Dendritic cell treated with granulocyte-macrophage colony-stimulating factor and Interleukin-4, amounts not matched to agents 40 ng/mL and 50 ng/mL, for 4 days (primary cell): ENCODE results near the gene ZACN.
"Not testable (repeated sequence)": the region's sequence is repeated elsewhere in the genome, so short reads cannot be mapped to it uniquely, and the experiment has no call there.

Experiments
- H3K27ac Mint-ChIP-seq: one replicate; pipeline ENCODE4 v1.8.0; 2022; ENCODE audit warnings: mild to moderate bottlenecking, mixed read lengths
- H3K27me3 Mint-ChIP-seq: one replicate; pipeline ENCODE4 v1.8.0; 2022; ENCODE audit warnings: mild to moderate bottlenecking, mixed read lengths
- H3K36me3 Mint-ChIP-seq: one replicate; pipeline ENCODE4 v1.8.0; 2022; ENCODE audit warnings: low read depth, mixed read lengths
- H3K4me1 Mint-ChIP-seq: one replicate; pipeline ENCODE4 v1.8.0; 2022; ENCODE audit warnings: low read depth, mixed read lengths
- H3K4me3 Mint-ChIP-seq: one replicate; pipeline ENCODE4 v1.8.0; 2022; ENCODE audit warnings: mild to moderate bottlenecking, moderate library complexity, mixed read lengths
- H3K9me3 Mint-ChIP-seq: one replicate; pipeline ENCODE4 v1.8.0; 2022; ENCODE audit warnings: mixed read lengths
- intact Hi-C: fragments of 100-400 bp; cut with micrococcal nuclease; formaldehyde crosslinking; loops from one replicate; pipeline ENCODE4 v1.15.0; 2022

ZACN gene

DNA sequence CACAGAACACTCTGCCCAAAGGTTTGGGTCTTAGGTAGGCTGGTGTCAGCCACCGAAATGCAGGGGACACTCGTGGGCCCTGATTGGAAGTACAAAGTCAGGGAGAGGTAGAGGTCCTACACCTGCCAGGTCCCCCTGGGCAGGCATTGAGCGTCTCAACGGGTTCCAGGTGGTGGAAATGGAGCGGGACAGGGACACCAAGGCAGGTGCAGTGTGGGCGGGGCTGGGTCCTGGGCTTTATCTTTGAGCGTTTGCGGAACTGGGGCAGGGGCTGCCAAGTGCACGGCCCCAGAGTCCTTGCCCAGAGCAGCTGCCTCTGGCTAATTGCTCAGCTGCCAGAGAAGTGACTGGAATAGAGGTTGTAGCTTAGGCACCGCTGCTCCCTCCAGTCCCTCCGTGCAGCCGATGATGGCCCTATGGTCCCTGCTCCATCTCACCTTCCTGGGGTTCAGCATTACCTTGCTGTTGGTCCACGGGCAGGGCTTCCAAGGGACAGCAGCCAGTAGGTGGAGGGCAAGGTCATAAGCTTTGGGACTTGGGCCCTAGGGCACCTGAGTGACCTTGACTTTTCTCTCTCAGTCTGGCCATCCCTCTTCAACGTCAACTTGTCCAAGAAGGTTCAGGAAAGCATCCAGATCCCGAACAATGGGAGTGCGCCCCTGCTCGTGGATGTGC lies at the start of gene ZACN:
Gene ZACN, plus strand, starts transcription at position 323 of the 675 bp plus-strand sequence. Its CDS starts 83 bp downstream, at position 406.
- Mint-ChIP-seq H3K9me3 (no peaks in the 10 kb centered on the region), H3K27ac (no peak within 1 kb of the TSS)

DNA sequence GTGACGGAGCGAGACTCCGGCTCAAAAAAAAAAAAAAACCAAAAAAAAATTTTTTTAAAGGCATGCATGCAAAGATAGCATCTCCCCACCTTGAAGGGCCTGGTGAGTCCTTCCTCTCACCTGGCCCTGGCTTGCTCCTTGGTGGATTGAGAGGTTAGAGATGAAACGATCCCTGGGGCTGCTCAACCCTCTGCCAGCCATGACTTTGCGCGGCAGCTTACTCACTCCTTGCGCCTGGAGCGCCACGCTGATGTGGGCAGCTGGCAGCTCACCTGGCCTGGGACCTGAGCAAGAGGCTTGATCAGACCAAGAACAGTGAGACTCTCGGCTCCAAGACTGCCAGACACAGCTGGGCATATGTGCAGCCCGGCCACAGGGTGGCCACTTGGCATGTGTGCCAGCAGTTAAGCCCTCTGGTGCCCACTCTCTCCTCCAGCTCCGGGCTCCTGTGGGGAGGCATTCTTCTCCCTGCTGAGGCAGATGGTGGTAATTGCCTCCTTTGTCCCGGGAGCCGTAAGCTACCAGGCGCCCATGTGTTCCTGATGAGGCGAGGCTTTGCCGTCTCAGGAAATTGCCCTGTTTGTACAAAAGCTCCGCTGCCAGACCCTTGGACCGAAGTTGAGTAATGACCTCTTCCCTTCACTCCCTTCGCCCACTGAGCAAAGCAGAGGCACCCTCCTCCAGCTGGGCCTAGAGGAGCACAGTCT lies 46.8 kb upstream of the ZACN start:
- Mint-ChIP-seq H3K9me3 (no peaks in the 10 kb centered on the region), H3K27ac (no peak overlapping the region), H3K27me3 (peaks cover 17% of the 10 kb centered on the region), H3K4me3 (no peak overlapping the region), H3K4me1 (peaks cover 9% of the 10 kb centered on the region), H3K36me3 (peaks cover 7% of the 10 kb centered on the region)
- intact Hi-C loops: no loop called here

More for the DNA sequence above, at the start of gene ZACN:
- Mint-ChIP-seq H3K4me1 (peaks cover 43% of the 10 kb centered on the region), H3K36me3 (peaks cover 19% of the 10 kb centered on the region), H3K27me3 (peaks cover 78% of the 10 kb centered on the region), H3K4me3 (no peak within 1 kb of the TSS)
- intact Hi-C loops: no loop called here

DNA sequence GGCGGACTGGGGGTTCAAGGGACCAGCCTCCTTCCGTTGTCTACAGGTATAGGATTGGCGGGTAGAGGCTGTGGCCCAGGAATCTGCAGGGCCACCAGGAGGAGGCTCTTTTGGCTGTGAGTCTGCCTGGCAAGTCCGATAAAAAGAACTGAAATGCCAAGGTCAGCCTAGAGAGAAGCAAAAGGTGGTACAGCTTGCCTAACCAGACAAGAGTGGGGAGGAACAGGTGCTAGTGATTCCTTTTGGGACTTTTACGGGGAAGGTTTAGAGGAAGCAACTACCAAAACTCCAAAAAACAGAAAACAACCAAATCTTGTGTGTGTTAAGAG lies 46.2 kb upstream of the ZACN start:
- no peaks in the 10 kb centered on the region for H3K9me3 Mint-ChIP-seq
- peaks cover 15% of the 10 kb centered on the region for H3K27me3 Mint-ChIP-seq
- no peak overlapping the region for H3K4me3 Mint-ChIP-seq
- peaks cover 9% of the 10 kb centered on the region for H3K4me1 Mint-ChIP-seq
- H3K27ac Mint-ChIP-seq: no peak overlapping the region
- intact Hi-C loops: no loop called here
- H3K36me3 Mint-ChIP-seq: peaks cover 9% of the 10 kb centered on the region

DNA sequence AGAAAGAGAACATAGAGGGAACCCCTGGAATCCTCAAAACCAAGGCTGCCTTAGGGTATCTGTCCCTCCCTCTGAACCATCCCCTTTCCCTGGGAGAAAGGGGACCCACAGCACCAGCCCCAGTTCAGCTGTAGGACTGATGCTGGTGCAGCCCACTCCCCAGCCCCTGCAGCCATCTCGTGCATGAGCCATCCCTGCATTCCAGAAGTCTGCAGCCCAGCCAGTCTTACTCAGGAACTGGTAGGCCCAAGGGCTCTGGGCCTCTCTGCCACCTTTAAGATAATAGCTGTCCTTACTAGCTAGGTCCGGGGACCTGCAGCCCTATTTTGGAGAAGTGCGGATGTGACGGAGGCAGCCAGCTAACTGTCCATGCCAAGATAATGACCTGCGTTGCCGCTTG lies 45.8 kb upstream of the ZACN start:
- intact Hi-C loops: no loop called here
- H3K9me3 Mint-ChIP-seq: no peaks in the 10 kb centered on the region
- H3K27ac Mint-ChIP-seq: no peak overlapping the region
- peaks cover 12% of the 10 kb centered on the region for H3K36me3 Mint-ChIP-seq
- no peak overlapping the region for H3K4me3 Mint-ChIP-seq
- peaks cover 9% of the 10 kb centered on the region for H3K4me1 Mint-ChIP-seq
- peaks cover 15% of the 10 kb centered on the region for H3K27me3 Mint-ChIP-seq

DNA sequence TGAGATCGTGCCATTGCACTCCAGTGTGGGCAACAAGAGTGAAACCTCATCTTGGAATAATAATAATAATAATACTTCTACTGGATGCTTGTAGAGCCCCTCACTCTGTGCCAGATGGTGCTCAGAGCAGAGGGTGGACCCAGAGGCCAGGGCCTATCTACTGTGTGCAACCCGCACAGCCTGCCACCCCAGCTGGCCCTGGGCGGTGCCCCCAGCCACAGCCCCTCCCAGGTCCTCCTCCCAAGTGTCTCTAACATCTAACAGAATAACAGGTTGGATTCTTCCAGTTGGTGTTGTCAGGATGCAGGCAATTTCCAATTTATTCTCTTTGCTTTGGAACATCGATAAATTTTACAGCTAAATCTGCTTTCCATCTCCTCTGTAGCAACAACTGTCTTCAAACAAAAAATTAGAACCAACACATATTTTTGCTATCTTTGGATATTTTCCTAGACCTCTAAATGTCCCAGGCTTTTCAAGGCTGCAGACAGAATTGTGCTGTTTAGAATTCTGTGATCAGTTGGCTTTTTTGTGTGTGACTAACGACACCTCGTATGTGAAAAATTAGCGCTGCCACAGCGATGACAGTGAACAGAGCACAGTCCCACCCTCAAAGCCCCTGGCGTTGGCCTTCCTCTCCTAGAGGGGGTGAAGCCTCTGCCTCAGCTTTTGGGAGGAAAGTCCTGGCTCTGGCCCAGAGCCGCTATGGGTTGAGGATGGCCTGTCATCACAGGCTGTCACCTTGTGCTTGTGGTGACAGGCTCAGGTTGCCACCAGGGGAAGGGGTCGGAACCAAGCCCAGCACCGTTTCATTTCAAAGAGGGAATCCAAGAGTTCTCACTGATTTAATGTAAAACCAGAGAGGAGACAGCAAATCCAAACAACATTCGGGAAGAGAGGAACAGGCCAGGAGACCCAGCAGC lies 44.3 kb upstream of the ZACN start:
- peaks cover 27% of the 10 kb centered on the region for H3K36me3 Mint-ChIP-seq
- H3K4me1 Mint-ChIP-seq: peaks cover 3% of the 10 kb centered on the region
- peaks cover 4% of the 10 kb centered on the region for H3K27me3 Mint-ChIP-seq
- no peak overlapping the region for H3K27ac Mint-ChIP-seq
- H3K4me3 Mint-ChIP-seq: no peak overlapping the region
- H3K9me3 Mint-ChIP-seq: no peaks in the 10 kb centered on the region
- intact Hi-C loops: no loop called here

DNA sequence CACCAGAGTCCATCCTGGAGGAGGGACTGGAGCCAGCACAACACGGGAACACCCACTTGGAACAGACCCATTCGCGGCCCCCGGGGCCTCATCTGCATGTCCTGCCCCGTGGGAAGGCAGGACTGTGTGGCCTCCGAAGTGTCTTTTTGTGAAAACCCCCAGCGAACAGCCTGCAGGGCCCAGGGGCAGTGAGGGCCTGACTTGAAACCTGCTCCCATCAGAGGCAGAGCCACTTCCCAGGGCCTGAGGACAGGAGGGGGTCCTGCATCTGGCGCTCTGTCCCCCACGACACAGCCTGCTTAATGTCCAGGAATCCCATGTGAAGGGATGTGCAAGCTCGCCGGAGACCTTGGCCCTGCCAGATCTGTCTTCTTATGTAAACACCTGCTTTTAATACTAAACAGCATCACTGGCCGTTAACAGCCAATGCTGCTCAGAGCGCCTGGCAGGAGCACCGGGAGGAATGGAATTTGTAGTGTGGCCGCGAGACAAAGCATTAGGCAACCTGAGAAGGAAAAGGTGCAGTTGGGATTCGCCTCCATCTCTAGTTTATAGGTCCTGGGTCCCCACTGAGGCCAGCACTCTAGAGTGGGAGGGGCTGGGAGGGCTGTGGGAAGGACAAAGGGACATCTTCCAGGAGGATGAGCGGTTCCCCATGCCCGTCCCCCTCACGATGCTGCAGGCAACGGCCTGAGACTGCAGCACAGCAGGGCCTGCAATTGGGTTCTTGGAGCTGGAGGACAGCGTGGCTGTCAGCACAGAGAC lies 42.3 kb upstream of the ZACN start:
- no peaks in the 10 kb centered on the region for H3K9me3 Mint-ChIP-seq

DNA sequence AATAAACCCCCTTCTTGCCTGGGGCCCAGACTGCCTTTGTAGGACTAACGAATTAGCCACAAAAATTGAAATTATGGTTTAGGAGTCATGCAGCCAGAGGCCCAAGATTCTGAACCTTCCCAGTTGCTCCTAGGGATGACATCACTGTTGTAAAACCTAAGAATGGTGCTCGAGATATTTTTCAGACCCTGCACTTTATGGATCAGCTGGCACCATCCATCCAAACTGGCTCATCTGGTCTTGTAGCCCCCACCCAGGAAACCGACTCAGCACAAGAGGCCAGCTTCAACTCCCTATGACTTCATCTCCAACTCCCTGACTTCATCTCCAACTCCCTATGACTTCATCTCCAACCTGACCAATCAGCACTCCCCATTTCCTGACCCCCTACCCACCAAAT lies 40.9 kb upstream of the ZACN start:
- Mint-ChIP-seq H3K4me3 (no peak overlapping the region), H3K9me3 (no peaks in the 10 kb centered on the region), H3K4me1 (no peaks in the 10 kb centered on the region), H3K27me3 (no peaks in the 10 kb centered on the region), H3K27ac (no peak overlapping the region), H3K36me3 (peaks cover 61% of the 10 kb centered on the region)
- intact Hi-C loops: no loop called here

More for the DNA sequence above, 42.3 kb upstream of the ZACN start:
- intact Hi-C loops: no loop called here
- H3K27me3 Mint-ChIP-seq: no peaks in the 10 kb centered on the region
- H3K4me1 Mint-ChIP-seq: no peaks in the 10 kb centered on the region
- H3K27ac Mint-ChIP-seq: no peak overlapping the region
- H3K36me3 Mint-ChIP-seq: peaks cover 47% of the 10 kb centered on the region
- H3K4me3 Mint-ChIP-seq: no peak overlapping the region

DNA sequence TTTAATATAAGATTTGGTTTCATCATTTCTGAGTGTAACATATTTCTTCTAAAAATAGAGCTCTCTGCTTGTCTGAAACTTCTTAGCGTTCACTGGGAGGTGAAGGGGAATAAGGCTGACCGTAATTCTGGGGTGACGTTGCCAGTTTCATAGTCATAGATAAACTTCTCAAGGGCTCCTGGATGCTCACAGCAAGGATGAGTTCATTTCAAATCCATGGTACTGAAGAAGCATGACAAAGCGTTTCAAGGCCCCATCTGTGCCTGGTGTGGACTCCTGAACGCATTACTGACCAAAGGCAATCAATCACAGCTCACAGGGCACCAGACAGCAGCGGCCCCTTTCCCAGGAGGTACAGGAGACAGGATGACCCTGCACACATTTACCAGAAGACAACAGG lies 39.9 kb upstream of the ZACN start:
- intact Hi-C loops: no loop called here
- Mint-ChIP-seq H3K27ac (no peak overlapping the region), H3K36me3 (peaks cover 71% of the 10 kb centered on the region), H3K9me3 (no peaks in the 10 kb centered on the region), H3K4me3 (no peak overlapping the region), H3K4me1 (no peaks in the 10 kb centered on the region), H3K27me3 (no peaks in the 10 kb centered on the region)

DNA sequence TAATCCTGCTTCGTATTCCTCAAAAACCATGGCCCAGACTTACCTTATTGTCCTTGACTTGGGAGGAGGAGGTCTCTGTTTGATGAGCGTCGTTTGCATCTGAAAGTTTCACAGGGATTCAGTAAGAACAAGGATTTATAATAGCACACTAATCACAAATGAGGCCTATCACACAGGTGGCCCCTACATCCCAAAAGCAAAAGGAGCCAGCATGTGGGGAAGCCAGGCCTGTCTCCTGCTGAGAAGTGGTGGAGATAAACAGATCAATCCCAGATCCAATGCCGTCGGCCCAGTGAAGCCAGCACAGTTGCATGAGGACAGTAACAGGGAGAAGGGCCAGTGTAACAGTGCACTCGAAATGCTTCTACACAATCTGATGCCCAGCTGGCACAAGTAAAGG lies 38.6 kb upstream of the ZACN start:
- no peak overlapping the region for H3K27ac Mint-ChIP-seq
- no peaks in the 10 kb centered on the region for H3K9me3 Mint-ChIP-seq
- H3K4me1 Mint-ChIP-seq: no peaks in the 10 kb centered on the region
- no peaks in the 10 kb centered on the region for H3K27me3 Mint-ChIP-seq
- intact Hi-C loops: no loop called here
- H3K4me3 Mint-ChIP-seq: no peak overlapping the region
- H3K36me3 Mint-ChIP-seq: peaks cover 84% of the 10 kb centered on the region

DNA sequence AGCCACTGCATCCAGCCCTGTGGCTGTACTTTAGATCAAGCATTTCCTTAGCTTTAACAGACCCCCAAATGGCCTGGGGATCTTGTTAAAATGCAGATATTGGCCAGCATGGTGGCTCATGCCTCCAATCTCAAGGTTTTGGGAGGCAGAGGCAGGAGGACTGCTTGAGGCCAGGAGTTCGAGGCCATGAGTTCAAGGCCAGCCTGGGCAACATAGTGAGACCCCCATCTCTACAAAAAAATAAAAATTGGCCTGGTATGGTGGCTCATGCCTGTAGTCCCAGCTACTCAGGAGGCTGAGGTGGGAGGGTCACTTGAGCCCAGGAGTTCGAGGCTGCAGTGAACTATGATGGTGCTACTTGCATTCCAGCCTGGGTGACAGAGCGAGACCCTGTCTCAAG lies 36.1 kb upstream of the ZACN start:
- intact Hi-C loops, H3K9me3 Mint-ChIP-seq, H3K4me1 Mint-ChIP-seq, H3K27me3 Mint-ChIP-seq, H3K27ac Mint-ChIP-seq, H3K4me3 Mint-ChIP-seq: not testable (repeated sequence)
- peaks cover 99% of the 10 kb centered on the region for H3K36me3 Mint-ChIP-seq

DNA sequence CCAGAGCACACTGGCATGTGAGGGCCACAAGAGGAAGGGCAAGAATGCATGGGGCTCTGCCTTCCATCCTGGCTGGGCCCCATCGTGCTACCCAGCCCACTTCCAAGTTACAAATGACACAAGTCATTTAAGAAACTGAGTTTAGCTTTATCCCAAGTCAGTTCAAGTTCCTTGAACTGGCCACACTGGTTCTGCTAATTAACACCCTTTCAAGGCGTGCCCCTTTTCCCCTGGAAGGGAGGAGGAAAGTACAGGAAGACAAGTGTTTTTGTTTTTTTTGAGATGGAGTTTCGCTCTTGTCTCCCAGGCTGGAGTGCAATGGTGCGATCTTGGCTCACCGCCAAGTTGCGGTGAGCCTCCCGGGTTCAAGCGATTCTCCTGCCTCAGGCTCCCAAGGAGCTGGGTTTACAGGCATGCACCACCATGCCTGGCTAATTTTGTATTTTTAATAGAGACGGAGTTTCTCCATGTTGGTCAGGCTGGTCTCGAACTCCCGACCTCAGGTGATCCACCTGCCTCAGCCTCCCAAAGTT lies 34.4 kb upstream of the ZACN start:
- peaks cover 26% of the 10 kb centered on the region for H3K4me1 Mint-ChIP-seq
- H3K27me3 Mint-ChIP-seq, H3K27ac Mint-ChIP-seq, H3K9me3 Mint-ChIP-seq, intact Hi-C loops, H3K4me3 Mint-ChIP-seq: not testable (repeated sequence)
- H3K36me3 Mint-ChIP-seq: peaks cover 99% of the 10 kb centered on the region

DNA sequence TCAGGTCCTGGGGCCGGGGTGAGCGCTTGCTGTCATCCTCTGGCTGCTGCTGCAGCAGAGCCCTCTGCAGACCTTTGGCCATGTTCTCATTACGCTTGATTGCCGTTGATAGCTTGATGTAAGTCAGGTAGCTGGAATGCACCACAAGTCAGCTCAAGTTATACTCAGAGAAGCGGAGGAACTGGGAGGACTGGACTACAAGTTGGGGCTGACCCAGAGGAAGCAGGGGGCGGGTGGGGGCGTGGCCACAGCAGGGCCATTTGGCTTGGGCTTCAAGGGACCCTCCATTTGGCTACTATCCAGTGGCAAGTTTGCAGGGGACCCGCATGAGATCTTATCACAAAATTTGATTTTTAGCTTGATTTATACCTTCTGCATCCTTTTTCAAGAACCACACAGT lies 32.9 kb upstream of the ZACN start:
- peaks cover 99% of the 10 kb centered on the region for H3K36me3 Mint-ChIP-seq
- H3K4me1 Mint-ChIP-seq: peaks cover 39% of the 10 kb centered on the region
- H3K27me3 Mint-ChIP-seq: no peaks in the 10 kb centered on the region

DNA sequence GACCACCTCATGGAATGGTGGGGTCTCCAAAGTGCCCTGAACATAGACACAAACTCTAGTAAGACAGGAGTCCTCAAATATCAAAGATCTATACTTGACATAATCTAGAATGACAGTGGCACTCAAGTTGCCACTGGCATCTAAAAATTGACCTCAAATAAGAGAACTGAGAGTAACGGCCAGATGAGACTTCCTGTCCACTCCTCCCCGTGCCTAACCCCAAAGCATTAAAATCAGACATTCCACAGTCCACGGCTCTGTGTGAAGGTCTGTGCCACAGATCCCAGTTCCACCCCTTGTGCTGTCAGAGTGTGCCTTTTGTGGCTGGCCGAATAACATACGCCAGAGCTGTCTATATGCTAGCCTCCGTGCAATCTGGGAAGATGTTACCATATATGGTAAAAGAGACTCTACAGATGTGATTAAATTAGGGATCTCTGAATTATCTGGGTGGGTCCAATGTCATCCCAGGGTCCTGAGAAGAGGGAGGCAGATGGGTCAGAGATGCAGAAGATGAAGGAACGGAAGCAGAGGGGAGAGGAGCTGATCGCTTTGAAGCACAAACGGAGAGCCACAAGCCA lies 30.9 kb upstream of the ZACN start:
- intact Hi-C loops: no loop called here
- Mint-ChIP-seq H3K9me3 (no peaks in the 10 kb centered on the region), H3K4me1 (peaks cover 39% of the 10 kb centered on the region), H3K27ac (peak overlapping the region; percentile 58), H3K36me3 (peaks cover 95% of the 10 kb centered on the region), H3K27me3 (no peaks in the 10 kb centered on the region), H3K4me3 (no peak overlapping the region)

More for the DNA sequence above, 32.9 kb upstream of the ZACN start:
- no peak overlapping the region for H3K27ac Mint-ChIP-seq
- intact Hi-C loops: no loop called here
- H3K4me3 Mint-ChIP-seq: no peak overlapping the region
- H3K9me3 Mint-ChIP-seq: no peaks in the 10 kb centered on the region
